Mammary epithelial cell (primary cell): Measurements from ENCODE around the gene CCDC39.

Source experiments
- EZH2 ChIP-seq: IDR thresholded peaks from 2 replicates; pipeline ENCODE4 v1.6.1; 2012; ENCODE audit warnings: low read length, inconsistent platforms, borderline replicate concordance
- TF ChIP-seq, protein P1 (sequence below), 2 donors: IDR thresholded peaks in 1 of 2; conservative IDR thresholded peaks in 1 of 2; 2 replicates each; pipeline ENCODE4 v1.5.1; 2011 to 2012; ENCODE audit warnings: inconsistent platforms in 2 of 2, low read length in 2 of 2, mild to moderate bottlenecking in 2 of 2, control low read depth in 1 of 2, low read depth in 1 of 2; ENCODE audit not compliant: insufficient read depth in 1 of 2; ENCODE audit errors: extremely low read depth in 1 of 2

- TF ChIP-seq, protein P1, sequence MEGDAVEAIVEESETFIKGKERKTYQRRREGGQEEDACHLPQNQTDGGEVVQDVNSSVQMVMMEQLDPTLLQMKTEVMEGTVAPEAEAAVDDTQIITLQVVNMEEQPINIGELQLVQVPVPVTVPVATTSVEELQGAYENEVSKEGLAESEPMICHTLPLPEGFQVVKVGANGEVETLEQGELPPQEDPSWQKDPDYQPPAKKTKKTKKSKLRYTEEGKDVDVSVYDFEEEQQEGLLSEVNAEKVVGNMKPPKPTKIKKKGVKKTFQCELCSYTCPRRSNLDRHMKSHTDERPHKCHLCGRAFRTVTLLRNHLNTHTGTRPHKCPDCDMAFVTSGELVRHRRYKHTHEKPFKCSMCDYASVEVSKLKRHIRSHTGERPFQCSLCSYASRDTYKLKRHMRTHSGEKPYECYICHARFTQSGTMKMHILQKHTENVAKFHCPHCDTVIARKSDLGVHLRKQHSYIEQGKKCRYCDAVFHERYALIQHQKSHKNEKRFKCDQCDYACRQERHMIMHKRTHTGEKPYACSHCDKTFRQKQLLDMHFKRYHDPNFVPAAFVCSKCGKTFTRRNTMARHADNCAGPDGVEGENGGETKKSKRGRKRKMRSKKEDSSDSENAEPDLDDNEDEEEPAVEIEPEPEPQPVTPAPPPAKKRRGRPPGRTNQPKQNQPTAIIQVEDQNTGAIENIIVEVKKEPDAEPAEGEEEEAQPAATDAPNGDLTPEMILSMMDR (conservative IDR thresholded peaks at IDR 0.05 in 1 of 2, IDR thresholded peaks at IDR 0.05 in 1 of 2; ENCODE audit: extremely low read depth in 1 of 2, insufficient read depth in 1 of 2, low read depth in 1 of 2, low read length in 2 of 2), result no peak
- no peak for TF ChIP-seq EZH2
Measured at GRCh38 chr3:180661444-180661843, 17.8 kb downstream of the CCDC39 start.
